ENCODE measurements around the gene SELPLG.
A peak's percentile ranks its signal among the peaks of the same experiment; 100 is the strongest.
"Not testable (repeated sequence)": the region's sequence is repeated elsewhere in the genome, so short reads cannot be mapped to it uniquely, and the experiment has no call there.

SELPLG gene

DNA sequence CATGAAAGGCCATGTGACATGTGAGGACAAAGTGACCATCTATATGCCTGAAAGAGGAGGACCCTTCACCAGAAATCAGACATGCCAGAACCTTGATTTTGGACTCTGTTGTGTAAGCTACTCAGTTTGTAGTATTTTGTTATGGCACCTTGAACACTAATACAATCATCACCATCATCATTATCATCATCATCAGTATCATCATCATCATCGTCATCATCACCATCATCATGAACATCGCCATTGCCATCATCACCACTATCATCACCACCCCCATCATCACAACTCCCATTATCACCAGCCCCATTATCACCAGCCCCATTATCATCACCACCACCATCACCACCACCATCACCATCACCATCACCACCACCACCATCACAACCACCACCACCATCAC, 55.4 kb downstream of the SELPLG start:
- TF ChIP-seq, protein P1, sequence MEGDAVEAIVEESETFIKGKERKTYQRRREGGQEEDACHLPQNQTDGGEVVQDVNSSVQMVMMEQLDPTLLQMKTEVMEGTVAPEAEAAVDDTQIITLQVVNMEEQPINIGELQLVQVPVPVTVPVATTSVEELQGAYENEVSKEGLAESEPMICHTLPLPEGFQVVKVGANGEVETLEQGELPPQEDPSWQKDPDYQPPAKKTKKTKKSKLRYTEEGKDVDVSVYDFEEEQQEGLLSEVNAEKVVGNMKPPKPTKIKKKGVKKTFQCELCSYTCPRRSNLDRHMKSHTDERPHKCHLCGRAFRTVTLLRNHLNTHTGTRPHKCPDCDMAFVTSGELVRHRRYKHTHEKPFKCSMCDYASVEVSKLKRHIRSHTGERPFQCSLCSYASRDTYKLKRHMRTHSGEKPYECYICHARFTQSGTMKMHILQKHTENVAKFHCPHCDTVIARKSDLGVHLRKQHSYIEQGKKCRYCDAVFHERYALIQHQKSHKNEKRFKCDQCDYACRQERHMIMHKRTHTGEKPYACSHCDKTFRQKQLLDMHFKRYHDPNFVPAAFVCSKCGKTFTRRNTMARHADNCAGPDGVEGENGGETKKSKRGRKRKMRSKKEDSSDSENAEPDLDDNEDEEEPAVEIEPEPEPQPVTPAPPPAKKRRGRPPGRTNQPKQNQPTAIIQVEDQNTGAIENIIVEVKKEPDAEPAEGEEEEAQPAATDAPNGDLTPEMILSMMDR (IDR thresholded peaks at IDR 0.05; ENCODE audit: low read depth, low read length, missing control alignments) = no peak
- in situ Hi-C loops (cut with HindIII; ENCODE audit: low sequenced_read_pairs) = no loop called here
- no peak overlapping the region for H3K4me3 ChIP-seq (ENCODE audit: low read depth, low read length)
- DNase-seq (ENCODE audit: low read depth) = no peak

DNA sequence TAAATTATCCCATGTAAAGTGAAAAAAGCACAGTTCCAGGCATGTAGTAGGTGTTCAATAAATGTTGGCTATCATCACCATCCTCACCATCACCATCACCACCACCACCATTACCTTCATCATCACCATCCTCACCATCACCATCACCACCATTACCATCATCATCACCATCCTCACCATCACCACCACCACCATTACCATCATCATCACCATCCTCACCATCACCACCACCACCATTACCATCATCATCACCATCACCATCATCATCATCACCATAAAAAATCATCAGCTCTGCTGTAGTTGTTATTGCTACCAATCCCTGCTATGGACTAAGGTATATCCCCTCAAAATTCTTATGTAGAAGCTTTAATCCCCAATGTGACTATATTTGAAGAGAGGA, 56.2 kb downstream of the SELPLG start:
- in situ Hi-C loops (cut with HindIII; ENCODE audit: low sequenced_read_pairs) = no loop called here
- no peak for DNase-seq (ENCODE audit: low read depth)

DNA sequence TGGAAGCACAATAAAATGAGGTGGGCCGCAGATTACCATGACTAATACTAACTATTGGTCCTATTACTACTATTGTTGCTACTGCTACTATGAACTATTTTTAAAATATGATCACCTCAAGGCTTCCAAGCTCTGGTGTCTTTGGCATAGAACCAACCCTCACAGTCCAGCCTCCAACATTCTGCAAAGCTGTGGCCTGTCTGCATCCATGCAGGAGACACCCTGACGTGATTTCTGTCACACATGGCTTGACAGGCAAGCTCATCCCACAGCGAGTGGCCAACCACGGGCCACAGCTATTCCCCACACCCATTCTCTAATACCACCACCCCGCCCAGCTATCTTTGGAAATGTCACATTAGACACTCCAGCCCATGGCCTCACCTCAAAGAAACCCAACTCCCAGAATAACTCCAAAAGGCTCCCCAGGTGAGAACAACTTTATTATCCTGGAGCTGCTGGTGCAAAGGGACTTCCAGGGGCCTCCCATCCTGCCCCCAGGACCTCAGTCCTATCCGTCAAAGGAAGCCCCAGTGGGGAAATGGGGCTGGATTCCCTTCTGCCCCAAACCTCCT, 56.9 kb downstream of the SELPLG start:
- peak; percentile 65 for DNase-seq (ENCODE audit: low read depth)
- H3K4me3 ChIP-seq (ENCODE audit: low read depth, low read length) = no peak overlapping the region
- in situ Hi-C loops (cut with HindIII; ENCODE audit: low sequenced_read_pairs) = no loop called here
- TF ChIP-seq, protein P1 (IDR thresholded peaks at IDR 0.05; ENCODE audit: low read depth, low read length, missing control alignments) = no peak

More for the DNA sequence above, 56.2 kb downstream of the SELPLG start:
- TF ChIP-seq, protein P1 (IDR thresholded peaks at IDR 0.05; ENCODE audit: low read depth, low read length, missing control alignments) = no peak
- no peak overlapping the region for H3K4me3 ChIP-seq (ENCODE audit: low read depth, low read length)

DNA sequence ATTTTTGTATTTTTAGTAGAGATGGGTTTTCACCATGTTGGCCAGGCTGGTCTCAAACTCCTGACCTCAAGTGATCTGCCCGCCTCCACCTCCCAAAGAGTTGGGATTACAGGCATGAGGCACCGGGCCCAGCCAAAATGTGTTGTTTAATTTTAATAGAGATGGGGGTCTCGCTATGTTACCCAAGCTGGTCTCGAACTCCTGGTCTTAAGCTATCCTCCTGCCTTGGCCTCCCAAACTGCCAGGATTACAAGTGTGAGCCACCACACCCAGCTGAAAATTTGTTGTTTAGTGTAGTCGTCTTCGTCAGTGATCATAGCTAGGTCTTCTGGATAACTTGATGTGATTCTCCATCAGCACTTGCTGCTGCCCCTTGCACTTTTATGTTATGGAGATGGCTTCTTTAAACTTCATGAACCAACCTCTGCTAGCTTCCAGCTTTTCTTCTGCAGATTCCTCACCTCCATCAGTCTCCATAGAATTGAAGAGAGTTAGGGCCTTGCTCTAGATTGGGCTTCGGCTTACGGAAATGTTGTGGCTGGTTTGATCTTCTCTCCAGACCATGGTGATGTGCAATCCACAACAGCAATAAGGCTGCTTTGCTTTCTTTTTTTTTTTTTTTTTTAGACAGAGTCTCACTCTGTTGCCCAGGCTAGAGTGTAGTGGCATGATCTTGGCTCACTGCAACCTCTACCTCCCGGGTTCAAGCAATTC, 58.3 kb downstream of the SELPLG start:
- TF ChIP-seq, protein P1 (IDR thresholded peaks at IDR 0.05; ENCODE audit: low read depth, low read length, missing control alignments) = no peak
- H3K4me3 ChIP-seq (ENCODE audit: low read depth, low read length) = no peak overlapping the region
- no peak for DNase-seq (ENCODE audit: low read depth)
- in situ Hi-C loops (cut with HindIII; ENCODE audit: low sequenced_read_pairs) = no loop called here

DNA sequence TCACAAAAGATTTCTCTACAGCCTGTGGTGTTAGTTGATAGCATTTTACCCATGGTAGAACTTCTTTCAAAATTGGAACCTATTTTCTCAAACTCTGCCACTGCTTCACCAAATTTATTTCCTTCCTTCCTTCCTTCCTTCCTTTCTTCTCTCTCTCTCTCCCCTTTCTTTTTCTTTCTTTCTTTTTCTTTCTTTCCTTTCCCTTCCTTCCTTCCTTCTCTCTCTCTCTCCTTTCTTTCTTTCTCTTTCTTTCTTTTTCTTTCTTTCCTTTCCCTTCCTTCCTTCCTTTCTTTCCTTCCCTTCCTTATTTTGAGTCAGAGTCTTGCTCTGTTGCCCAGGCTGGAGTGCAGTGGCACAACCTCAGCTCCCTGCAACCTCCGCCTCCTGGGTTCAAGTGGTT, 59.4 kb downstream of the SELPLG start:
- H3K4me3 ChIP-seq (ENCODE audit: low read depth, low read length); in situ Hi-C loops (cut with HindIII; ENCODE audit: low sequenced_read_pairs); DNase-seq (ENCODE audit: low read depth): not testable (repeated sequence)

DNA sequence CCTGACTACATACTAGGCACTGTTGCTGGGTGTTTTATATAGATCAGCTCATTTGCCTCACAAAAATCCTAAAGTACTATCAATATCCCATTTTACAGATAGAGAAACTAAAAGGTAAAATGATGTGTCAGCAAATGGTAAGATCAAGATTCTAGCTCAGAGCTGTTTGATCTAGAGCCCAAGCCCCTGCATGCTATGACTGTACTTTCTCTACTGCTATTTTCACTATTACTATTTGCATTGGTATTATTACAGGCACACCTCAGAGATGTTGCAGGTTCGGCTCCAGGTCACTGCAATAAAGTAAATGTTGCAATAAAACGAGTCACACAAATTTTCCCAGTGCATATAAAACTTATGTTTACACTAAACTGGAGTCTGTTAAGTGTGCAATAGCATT, 60.4 kb downstream of the SELPLG start:
- H3K4me3 ChIP-seq (ENCODE audit: low read depth, low read length) = no peak overlapping the region
- DNase-seq (ENCODE audit: low read depth) = no peak
- in situ Hi-C loops (cut with HindIII; ENCODE audit: low sequenced_read_pairs) = no loop called here
- TF ChIP-seq, protein P1 (IDR thresholded peaks at IDR 0.05; ENCODE audit: low read depth, low read length, missing control alignments) = no peak

DNA sequence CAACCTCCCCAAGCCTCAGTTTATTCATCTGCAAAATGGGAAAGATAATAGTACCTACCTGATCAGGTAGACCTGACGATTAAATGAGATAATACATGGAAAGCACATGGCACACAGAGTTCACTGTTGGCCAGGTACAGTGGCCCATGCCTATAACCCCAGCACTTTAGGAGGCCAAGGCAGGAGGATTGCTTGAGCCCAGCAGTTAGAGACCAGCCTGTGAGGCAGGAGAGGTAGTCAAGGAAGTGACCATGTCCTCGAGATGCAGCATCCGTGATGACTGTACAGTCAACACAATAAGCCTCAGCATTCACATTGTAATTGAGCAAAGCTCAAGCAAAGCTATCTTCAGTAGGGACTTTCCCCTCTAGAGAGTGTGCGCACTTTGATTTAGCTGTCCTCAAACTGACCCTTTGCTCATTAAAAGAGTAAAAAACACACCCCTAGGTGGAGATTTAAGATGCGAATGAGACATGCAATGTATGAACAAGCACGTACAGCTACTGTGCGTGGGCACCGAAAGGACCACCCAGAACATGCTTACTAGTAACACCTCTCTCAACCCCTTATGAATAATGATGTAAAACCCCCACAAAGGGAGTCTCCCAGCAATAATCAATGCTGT, 61.4 kb downstream of the SELPLG start:
- no peak for DNase-seq (ENCODE audit: low read depth)
- TF ChIP-seq, protein P1 (IDR thresholded peaks at IDR 0.05; ENCODE audit: low read depth, low read length, missing control alignments) = no peak
- in situ Hi-C loops (cut with HindIII; ENCODE audit: low sequenced_read_pairs) = no loop called here
- no peak overlapping the region for H3K4me3 ChIP-seq (ENCODE audit: low read depth, low read length)
